ENCODE measurements around the gene HRH4.

GRCh38 chr18:24475926-24476589 is 15.6 kb downstream of the HRH4 start:
- TF ChIP-seq FOXP2 (optimal IDR thresholded peaks at IDR 0.05; ENCODE audit: borderline replicate concordance, extremely low read depth, extremely low read length, insufficient read depth) (no peak), POLR2AphosphoS5 (IDR thresholded peaks at IDR 0.05; ENCODE audit: low read depth, low read length) (no peak), TAF1 (IDR thresholded peaks at IDR 0.05; ENCODE audit: borderline replicate concordance, insufficient read depth, low read length) (no peak)
